Bronchial epithelial cell (primary cell): ENCODE results near the gene CKB. TPM values are rescaled to one million over a fixed set of nuclear protein-coding genes. Genes with fewer than 3 reads are reported as not detected.
"Not testable (repeated sequence)": the region's sequence is repeated elsewhere in the genome, so short reads cannot be mapped to it uniquely, and the experiment has no call there.

Experiments
- DNase-seq: peaks from one replicate; pipeline ENCODE4 v3.0.0-alpha.2; 2010; ENCODE audit warnings: low read depth
- FAIRE-seq: peaks from 2 replicates; lab custom pipeline; 2011; peaks lifted over from hg19 to GRCh38; lab: Jason Lieb, UNC
- H3K27me3 ChIP-seq: 2 replicates; pipeline ENCODE4 v1.5.1; 2011; ENCODE audit warnings: low read length; ENCODE audit not compliant: control insufficient read depth, insufficient read depth
- H3K36me3 ChIP-seq: 2 replicates; pipeline ENCODE4 v1.5.1; 2011; ENCODE audit warnings: low read length; ENCODE audit not compliant: control insufficient read depth, insufficient read depth
- H3K4me3 ChIP-seq: 2 replicates; pipeline ENCODE4 v1.5.1; 2011; ENCODE audit warnings: mild to moderate bottlenecking, low read depth, low read length, control low read depth
- CTCF ChIP-seq: IDR thresholded peaks from 2 replicates; pipeline ENCODE4 v1.5.1; 2011; ENCODE audit warnings: mild to moderate bottlenecking, moderate library complexity, low read length, control low read depth, inconsistent platforms; ENCODE audit not compliant: insufficient read depth, severe bottlenecking
- total RNA-seq: library from RNA; depleted of rRNA; stranded (reverse); fragments of >200 nt; gene quantifications from 2 replicates; pipeline ENCODE4 v1.2.1, GENCODE V29; 2014

Gene CKB
- total RNA-seq, 1 donor from 2014 or later: 31.3 TPM

- DNase-seq (no peak), FAIRE-seq (no peak)
- Histone ChIP-seq H3K4me3 (peak overlapping the region; percentile 81), H3K27me3 (peaks cover 2% of the 10 kb centered on the region), H3K36me3 (peaks cover 6% of the 10 kb centered on the region)
- TF ChIP-seq CTCF: no peak
Observed at GRCh38 chr14:103528146-103528586, 5.5 kb upstream of the CKB start.

DNA sequence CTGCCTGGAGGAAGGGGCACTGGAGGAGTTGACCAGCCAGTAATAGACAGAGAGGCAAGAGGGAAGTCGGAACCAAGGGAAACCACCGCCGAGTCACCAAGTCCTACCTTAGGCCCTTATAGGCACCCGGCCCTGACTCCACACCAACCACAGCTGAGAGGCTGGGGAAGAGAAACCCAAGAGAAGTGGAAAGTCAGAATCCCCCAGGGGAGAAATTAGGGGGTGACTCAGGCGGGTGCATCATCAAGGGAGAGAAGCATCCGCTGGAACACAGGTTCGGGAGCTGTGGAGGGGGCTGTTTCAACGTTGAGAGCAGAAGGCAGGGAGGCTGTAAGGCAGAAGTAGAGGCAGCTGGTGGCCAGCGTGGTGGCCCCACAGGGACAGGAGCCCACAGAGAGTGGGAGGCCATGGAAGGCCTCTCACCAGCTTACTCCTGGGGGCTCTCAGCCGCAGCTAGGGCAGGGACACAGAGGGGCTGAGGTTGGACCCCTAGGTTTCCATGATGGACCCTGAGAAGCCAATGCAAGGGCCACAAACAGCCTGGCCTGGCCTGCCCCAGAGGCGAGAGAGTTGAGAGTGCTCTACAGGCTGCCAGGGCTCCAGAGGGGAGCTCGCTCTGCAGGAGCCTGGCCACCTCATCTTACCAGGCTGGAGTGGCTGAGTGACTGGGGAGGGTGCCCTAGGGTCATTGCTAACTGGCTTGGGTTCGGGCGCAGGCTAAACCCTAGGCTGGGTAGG is 4.9 kb upstream of the CKB start:
- TF ChIP-seq CTCF: no peak
- FAIRE-seq: no peak
- peaks cover 6% of the 10 kb centered on the region for H3K36me3 ChIP-seq
- peaks cover 3% of the 10 kb centered on the region for H3K27me3 ChIP-seq
- DNase-seq: no peak
- no peak overlapping the region for H3K4me3 ChIP-seq

- Histone ChIP-seq H3K4me3 (no peak overlapping the region), H3K36me3 (peaks cover 3% of the 10 kb centered on the region), H3K27me3 (peaks cover 5% of the 10 kb centered on the region)
- no peak for TF ChIP-seq CTCF
- DNase-seq: no peak
- FAIRE-seq: no peak
Observed at GRCh38 chr14:103526914-103527248, 4.3 kb upstream of the CKB start.

- TF ChIP-seq CTCF: no peak
- H3K36me3 ChIP-seq: peaks cover 3% of the 10 kb centered on the region
- no peak overlapping the region for H3K4me3 ChIP-seq
- DNase-seq (no peak), FAIRE-seq (no peak)
- H3K27me3 ChIP-seq: peaks cover 5% of the 10 kb centered on the region
Observed at GRCh38 chr14:103526247-103526913, 3.8 kb upstream of the CKB start.

DNA sequence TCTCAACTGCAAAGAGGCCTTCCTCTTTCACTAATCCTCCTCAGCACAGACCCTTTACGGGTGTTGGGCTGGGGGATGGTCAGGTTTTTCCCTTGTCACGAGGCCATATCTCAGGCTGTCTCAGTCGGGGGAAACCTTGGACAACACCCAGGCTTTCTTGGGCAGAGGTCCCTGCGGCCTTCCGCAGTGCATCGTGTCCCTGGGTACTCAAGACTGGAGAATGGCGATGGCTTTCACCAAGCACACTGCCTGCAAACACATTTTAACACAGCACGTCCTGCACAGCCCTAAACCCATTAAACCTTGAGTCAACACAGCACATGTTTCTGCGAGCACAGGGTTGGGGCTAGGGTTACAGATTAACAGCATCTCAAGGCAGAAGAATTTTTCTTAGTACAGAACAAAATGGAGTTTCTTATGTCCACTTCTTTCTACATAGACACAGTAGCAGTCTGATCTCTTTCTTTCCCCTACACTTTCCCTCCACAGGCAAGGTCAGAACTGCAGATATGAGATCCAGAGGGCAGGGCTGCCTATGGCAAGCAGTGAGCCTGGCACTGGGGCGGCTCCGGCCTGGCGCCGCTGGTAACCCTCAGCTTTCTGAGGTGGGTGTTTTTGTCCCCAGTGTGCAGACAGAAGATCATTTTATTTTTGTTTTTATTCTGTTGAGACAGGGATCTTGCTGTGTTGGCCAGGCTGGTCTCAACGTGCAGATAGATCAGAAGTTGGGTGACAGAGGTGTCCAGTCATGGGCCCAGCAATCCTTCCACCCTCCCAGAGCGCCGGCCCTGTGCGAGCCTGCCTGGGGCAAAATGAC is 3.0 kb upstream of the CKB start:
- not testable (repeated sequence) for H3K36me3 ChIP-seq, H3K27me3 ChIP-seq, DNase-seq, H3K4me3 ChIP-seq
- FAIRE-seq: peak; percentile 52
